Measurements from ENCODE around the gene PRKCH.

DNA sequence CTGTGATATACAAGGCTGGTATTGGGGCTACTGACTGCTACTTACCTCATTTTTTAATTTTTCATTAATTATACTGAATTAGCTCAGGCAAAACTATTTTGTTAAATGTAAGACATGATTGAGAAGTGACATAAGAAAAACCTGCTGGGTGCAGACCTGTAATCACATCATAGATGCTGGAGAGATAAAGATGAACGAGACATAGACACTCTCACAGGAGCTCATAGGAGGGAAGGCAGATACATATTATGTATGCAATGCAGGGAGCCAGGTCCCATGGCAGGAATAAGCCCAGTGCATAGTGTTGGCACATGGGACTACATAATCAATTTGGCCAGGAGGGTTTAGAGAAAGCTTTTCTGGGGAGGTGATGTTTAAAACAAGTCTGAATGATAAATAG is 74.9 kb downstream of the PRKCH start:
- no peak for TF ChIP-seq EZH2 (IDR thresholded peaks at IDR 0.05; ENCODE audit: borderline replicate concordance, low read depth, low read length, severe bottlenecking)
- TF ChIP-seq, protein P1, sequence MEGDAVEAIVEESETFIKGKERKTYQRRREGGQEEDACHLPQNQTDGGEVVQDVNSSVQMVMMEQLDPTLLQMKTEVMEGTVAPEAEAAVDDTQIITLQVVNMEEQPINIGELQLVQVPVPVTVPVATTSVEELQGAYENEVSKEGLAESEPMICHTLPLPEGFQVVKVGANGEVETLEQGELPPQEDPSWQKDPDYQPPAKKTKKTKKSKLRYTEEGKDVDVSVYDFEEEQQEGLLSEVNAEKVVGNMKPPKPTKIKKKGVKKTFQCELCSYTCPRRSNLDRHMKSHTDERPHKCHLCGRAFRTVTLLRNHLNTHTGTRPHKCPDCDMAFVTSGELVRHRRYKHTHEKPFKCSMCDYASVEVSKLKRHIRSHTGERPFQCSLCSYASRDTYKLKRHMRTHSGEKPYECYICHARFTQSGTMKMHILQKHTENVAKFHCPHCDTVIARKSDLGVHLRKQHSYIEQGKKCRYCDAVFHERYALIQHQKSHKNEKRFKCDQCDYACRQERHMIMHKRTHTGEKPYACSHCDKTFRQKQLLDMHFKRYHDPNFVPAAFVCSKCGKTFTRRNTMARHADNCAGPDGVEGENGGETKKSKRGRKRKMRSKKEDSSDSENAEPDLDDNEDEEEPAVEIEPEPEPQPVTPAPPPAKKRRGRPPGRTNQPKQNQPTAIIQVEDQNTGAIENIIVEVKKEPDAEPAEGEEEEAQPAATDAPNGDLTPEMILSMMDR (IDR thresholded peaks at IDR 0.05; ENCODE audit: borderline replicate concordance, extremely low read depth, low read length, poor library complexity, severe bottlenecking), result no peak
